GM12878 (cell line): Measurements from ENCODE around the gene ANXA8L1. TPM values are rescaled to one million over a fixed set of nuclear protein-coding genes. Genes with fewer than 3 reads are reported as not detected.

Source experiments
- CBX5 ChIP-seq: sonication (generic); IDR thresholded peaks from 2 replicates; pipeline ENCODE4 v1.6.1; 2016; ENCODE audit warnings: low read depth, moderate library complexity, mild to moderate bottlenecking, inconsistent platforms
- EP300 ChIP-seq, 2 experiments: fragments of 150-350 bp in 1 of 2; IDR thresholded peaks; 2 replicates each; pipeline ENCODE4 v1.6.1; 2011 to 2012; ENCODE audit warnings: low read depth in 2 of 2, low read length in 2 of 2, borderline replicate concordance in 1 of 2, improper control_type of control experiment in 1 of 2, inconsistent platforms in 1 of 2; ENCODE audit not compliant: control insufficient read depth in 1 of 2
- MTA3 ChIP-seq: IDR thresholded peaks from 2 replicates; pipeline ENCODE4 v1.6.1; 2012; ENCODE audit warnings: low read length, inconsistent platforms, borderline replicate concordance
- MXI1 ChIP-seq: fragments of 150-350 bp; IDR thresholded peaks from 2 replicates; pipeline ENCODE4 v1.6.1; 2011; ENCODE audit warnings: low read depth, mild to moderate bottlenecking, inconsistent platforms, low read length, improper control_type of control experiment
- NFXL1 ChIP-seq: fragments of 450-650 bp; IDR thresholded peaks from 2 replicates; pipeline ENCODE4 v1.6.1; 2017; ENCODE audit warnings: antibody characterized with exemption, mild to moderate bottlenecking, borderline replicate concordance
- RAD51 ChIP-seq: fragments of 450-650 bp; IDR thresholded peaks from 2 replicates; pipeline ENCODE4 v1.6.1; 2016; ENCODE audit warnings: moderate library complexity, mild to moderate bottlenecking, inconsistent platforms
- SIN3A ChIP-seq: IDR thresholded peaks from 2 replicates; pipeline ENCODE4 v1.6.1; 2012; ENCODE audit warnings: low read depth, low read length, improper control_type of control experiment
- SMC3 ChIP-seq: IDR thresholded peaks from 2 replicates; pipeline ENCODE4 v1.6.1; 2011; ENCODE audit warnings: low read length, improper control_type of control experiment, borderline replicate concordance
- TAF1 ChIP-seq: IDR thresholded peaks from 2 replicates; pipeline ENCODE4 v1.6.1; 2011; ENCODE audit warnings: mild to moderate bottlenecking, low read depth, low read length, borderline replicate concordance
- TCF7 ChIP-seq: IDR thresholded peaks from 2 replicates; pipeline ENCODE4 v1.6.1; 2014; ENCODE audit warnings: antibody characterized with exemption, borderline replicate concordance
- polyA plus RNA-seq, 11 experiments: library from polyadenylated mRNA; depleted of rRNA in 4 of 11; unstranded in 6 of 11; stranded (reverse) in 5 of 11; fragments of >200 nt; fragmentation: Nextera tagmentation in 4 of 11; fragmentation: Illumina TruSeq in 1 of 11; extraction: Ambion mirVana in 4 of 11; extraction: Trizol in 1 of 11; gene quantifications; 1 replicate in 1 of 11; 2 replicates in 10 of 11; pipeline versions ENCODE4 v1.2.1 to v1.2.3, GENCODE V29; 2011 to 2016; ENCODE audit warnings: inconsistent platforms in 2 of 11, missing spikeins in 2 of 11, low read depth in 1 of 11
- total RNA-seq, 4 experiments: library from RNA; depleted of rRNA in 3 of 4; stranded (reverse); fragments of >200 nt in 3 of 4; fragmentation: Illumina TruSeq in 1 of 4; extraction: Trizol in 1 of 4; gene quantifications; 2 replicates each; pipeline versions ENCODE4 v1.2.1 to v1.2.3, GENCODE V29; 2013 to 2021
- TF ChIP-seq, protein P1 (sequence below): IDR thresholded peaks from 2 replicates; pipeline ENCODE4 v1.6.1; 2012; ENCODE audit warnings: low read depth, low read length, improper control_type of control experiment
- TF ChIP-seq, protein P2 (sequence below): fragments of 450-650 bp; formaldehyde crosslinking; IDR thresholded peaks from 2 replicates; pipeline ENCODE4 v1.5.0; 2022; ENCODE audit warnings: mild to moderate bottlenecking, missing genetic modification characterization
- TF ChIP-seq, protein P3 (sequence below): fragments of 450-650 bp; IDR thresholded peaks from 2 replicates; pipeline ENCODE4 v1.6.1; 2017; ENCODE audit warnings: antibody characterized with exemption, mild to moderate bottlenecking, moderate library complexity

Gene ANXA8L1
- total and polyA plus RNA-seq, 10 of the 15 experiments (the other 5 are each of a cell fraction or from before 2014, with no cell fraction given): 0.04 to 0.49 (median 0.22) TPM; not detected in 3

DNA sequence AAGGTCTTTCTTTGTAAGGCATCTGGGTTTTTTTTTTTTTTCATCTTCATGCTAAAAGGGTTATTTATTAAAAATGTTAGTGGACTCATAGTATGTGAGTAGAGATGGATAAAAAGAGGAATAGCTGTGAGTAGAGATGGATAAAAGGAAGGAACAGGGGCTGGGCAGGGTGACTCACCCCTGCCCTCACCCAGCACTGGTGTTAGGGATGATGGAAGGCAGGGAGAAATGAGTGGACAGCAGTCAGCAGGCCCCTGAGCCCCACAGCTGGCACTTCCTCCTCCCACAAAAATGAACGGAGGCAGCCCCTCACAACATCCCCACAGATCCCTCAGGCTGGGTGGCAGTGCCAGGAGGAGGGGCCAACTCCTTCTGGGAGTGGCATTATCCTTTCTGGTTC, 49.5 kb upstream of the ANXA8L1 start (continued):
- TF ChIP-seq, protein P1, sequence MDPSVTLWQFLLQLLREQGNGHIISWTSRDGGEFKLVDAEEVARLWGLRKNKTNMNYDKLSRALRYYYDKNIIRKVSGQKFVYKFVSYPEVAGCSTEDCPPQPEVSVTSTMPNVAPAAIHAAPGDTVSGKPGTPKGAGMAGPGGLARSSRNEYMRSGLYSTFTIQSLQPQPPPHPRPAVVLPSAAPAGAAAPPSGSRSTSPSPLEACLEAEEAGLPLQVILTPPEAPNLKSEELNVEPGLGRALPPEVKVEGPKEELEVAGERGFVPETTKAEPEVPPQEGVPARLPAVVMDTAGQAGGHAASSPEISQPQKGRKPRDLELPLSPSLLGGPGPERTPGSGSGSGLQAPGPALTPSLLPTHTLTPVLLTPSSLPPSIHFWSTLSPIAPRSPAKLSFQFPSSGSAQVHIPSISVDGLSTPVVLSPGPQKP: no peak
- TF ChIP-seq MXI1 (no peak), SMC3 (no peak), SIN3A (no peak), NFXL1 (no peak), CBX5 (no peak), MTA3 (no peak), RAD51 (no peak), EP300 (IDR thresholded peaks at IDR 0.05; ENCODE audit: borderline replicate concordance in 1 of 2, control insufficient read depth in 1 of 2, low read depth in 2 of 2, low read length in 2 of 2) (no peak), TAF1 (no peak), TCF7 (no peak)
- TF ChIP-seq, protein P2, sequence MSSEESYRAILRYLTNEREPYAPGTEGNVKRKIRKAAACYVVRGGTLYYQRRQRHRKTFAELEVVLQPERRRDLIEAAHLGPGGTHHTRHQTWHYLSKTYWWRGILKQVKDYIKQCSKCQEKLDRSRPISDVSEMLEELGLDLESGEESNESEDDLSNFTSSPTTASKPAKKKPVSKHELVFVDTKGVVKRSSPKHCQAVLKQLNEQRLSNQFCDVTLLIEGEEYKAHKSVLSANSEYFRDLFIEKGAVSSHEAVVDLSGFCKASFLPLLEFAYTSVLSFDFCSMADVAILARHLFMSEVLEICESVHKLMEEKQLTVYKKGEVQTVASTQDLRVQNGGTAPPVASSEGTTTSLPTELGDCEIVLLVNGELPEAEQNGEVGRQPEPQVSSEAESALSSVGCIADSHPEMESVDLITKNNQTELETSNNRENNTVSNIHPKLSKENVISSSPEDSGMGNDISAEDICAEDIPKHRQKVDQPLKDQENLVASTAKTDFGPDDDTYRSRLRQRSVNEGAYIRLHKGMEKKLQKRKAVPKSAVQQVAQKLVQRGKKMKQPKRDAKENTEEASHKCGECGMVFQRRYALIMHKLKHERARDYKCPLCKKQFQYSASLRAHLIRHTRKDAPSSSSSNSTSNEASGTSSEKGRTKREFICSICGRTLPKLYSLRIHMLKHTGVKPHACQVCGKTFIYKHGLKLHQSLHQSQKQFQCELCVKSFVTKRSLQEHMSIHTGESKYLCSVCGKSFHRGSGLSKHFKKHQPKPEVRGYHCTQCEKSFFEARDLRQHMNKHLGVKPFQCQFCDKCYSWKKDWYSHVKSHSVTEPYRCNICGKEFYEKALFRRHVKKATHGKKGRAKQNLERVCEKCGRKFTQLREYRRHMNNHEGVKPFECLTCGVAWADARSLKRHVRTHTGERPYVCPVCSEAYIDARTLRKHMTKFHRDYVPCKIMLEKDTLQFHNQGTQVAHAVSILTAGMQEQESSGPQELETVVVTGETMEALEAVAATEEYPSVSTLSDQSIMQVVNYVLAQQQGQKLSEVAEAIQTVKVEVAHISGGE (CRISPR knock-in tag): no peak
- TF ChIP-seq, protein P3, sequence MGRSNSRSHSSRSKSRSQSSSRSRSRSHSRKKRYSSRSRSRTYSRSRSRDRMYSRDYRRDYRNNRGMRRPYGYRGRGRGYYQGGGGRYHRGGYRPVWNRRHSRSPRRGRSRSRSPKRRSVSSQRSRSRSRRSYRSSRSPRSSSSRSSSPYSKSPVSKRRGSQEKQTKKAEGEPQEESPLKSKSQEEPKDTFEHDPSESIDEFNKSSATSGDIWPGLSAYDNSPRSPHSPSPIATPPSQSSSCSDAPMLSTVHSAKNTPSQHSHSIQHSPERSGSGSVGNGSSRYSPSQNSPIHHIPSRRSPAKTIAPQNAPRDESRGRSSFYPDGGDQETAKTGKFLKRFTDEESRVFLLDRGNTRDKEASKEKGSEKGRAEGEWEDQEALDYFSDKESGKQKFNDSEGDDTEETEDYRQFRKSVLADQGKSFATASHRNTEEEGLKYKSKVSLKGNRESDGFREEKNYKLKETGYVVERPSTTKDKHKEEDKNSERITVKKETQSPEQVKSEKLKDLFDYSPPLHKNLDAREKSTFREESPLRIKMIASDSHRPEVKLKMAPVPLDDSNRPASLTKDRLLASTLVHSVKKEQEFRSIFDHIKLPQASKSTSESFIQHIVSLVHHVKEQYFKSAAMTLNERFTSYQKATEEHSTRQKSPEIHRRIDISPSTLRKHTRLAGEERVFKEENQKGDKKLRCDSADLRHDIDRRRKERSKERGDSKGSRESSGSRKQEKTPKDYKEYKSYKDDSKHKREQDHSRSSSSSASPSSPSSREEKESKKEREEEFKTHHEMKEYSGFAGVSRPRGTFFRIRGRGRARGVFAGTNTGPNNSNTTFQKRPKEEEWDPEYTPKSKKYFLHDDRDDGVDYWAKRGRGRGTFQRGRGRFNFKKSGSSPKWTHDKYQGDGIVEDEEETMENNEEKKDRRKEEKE: no peak
